Naive thymus-derived CD4-positive, alpha-beta T cell (primary cell): ENCODE measurements around the gene STARD5. TPM values are rescaled to one million over a fixed set of nuclear protein-coding genes. Genes with fewer than 3 reads are reported as not detected.

Experiments used
- ATAC-seq: fragments of 150-1000 bp; cut with Tn5 transposase; 2 replicates; pipeline ENCODE4 v1.10.0; 2021; ENCODE audit warnings: mild to moderate bottlenecking, moderate library complexity
- CTCF ChIA-PET: fragments of 350-600 bp; sonication (Branson Sonifier 250); formaldehyde crosslinking; loops from one replicate; lab custom pipeline; 2021; ENCODE audit warnings: antibody characterized with exemption; lab: Charles Lee
- POLR2A ChIA-PET: fragments of 350-600 bp; sonication (Branson Sonifier 250); formaldehyde crosslinking; loops from one replicate; lab custom pipeline; 2021; ENCODE audit warnings: antibody characterized with exemption, inconsistent platforms; lab: Charles Lee
- DNase-seq, 9 donors: peaks; one replicate each; pipeline versions ENCODE4 v3.0.0 to v3.0.0-alpha.2; 2020 to 2022; ENCODE audit warnings: mixed read lengths in 1 of 9
- H3K27ac ChIP-seq: one replicate; pipeline ENCODE4 v1.7.0; 2013; ENCODE audit warnings: mild to moderate bottlenecking, low read depth, low read length, moderate library complexity
- H3K27me3 ChIP-seq, 2 donors: one replicate each; pipeline ENCODE4 v1.7.0; 2013; ENCODE audit warnings: low read length in 2 of 2, mild to moderate bottlenecking in 2 of 2, moderate library complexity in 2 of 2; ENCODE audit not compliant: control insufficient read depth in 2 of 2, insufficient read depth in 2 of 2
- H3K36me3 ChIP-seq, 3 experiments: 1 replicate in 2 of 3; 2 replicates in 1 of 3; pipeline ENCODE4 v1.7.0; 2013; ENCODE audit warnings: low read length in 3 of 3, mild to moderate bottlenecking in 3 of 3, moderate library complexity in 1 of 3; ENCODE audit not compliant: insufficient read depth in 3 of 3, control insufficient read depth in 2 of 3
- H3K4me1 ChIP-seq, 2 donors: one replicate each; pipeline ENCODE4 v1.7.0; 2013; ENCODE audit warnings: low read length in 2 of 2, mild to moderate bottlenecking in 2 of 2, moderate library complexity in 1 of 2; ENCODE audit not compliant: control insufficient read depth in 2 of 2, insufficient read depth in 2 of 2
- H3K4me3 ChIP-seq: 2 replicates; pipeline ENCODE4 v1.7.0; 2013; ENCODE audit warnings: mild to moderate bottlenecking, low read length
- H3K9me3 ChIP-seq, 3 experiments: 1 replicate in 2 of 3; 2 replicates in 1 of 3; pipeline ENCODE4 v1.7.0; 2013; ENCODE audit warnings: low read length in 3 of 3; ENCODE audit not compliant: control insufficient read depth in 2 of 3
- H3K27ac Mint-ChIP-seq, 9 donors: one replicate each; pipeline ENCODE4 v1.8.0; 2020 to 2022; ENCODE audit warnings: mixed read lengths in 9 of 9, mild to moderate bottlenecking in 8 of 9, moderate library complexity in 5 of 9, inconsistent platforms in 2 of 9
- H3K27me3 Mint-ChIP-seq, 5 donors: one replicate each; pipeline ENCODE4 v1.8.0; 2021 to 2022; ENCODE audit warnings: mixed read lengths in 5 of 5, mild to moderate bottlenecking in 1 of 5
- H3K36me3 Mint-ChIP-seq, 5 donors: one replicate each; pipeline ENCODE4 v1.8.0; 2020 to 2022; ENCODE audit warnings: mixed read lengths in 5 of 5, mild to moderate bottlenecking in 3 of 5, inconsistent platforms in 1 of 5
- H3K4me1 Mint-ChIP-seq, 7 donors: one replicate each; pipeline ENCODE4 v1.8.0; 2020 to 2022; ENCODE audit warnings: mixed read lengths in 7 of 7, mild to moderate bottlenecking in 3 of 7, inconsistent platforms in 1 of 7
- H3K4me3 Mint-ChIP-seq, 10 donors: one replicate each; pipeline ENCODE4 v1.8.0; 2020 to 2022; ENCODE audit warnings: mild to moderate bottlenecking in 10 of 10, mixed read lengths in 10 of 10, moderate library complexity in 6 of 10, inconsistent platforms in 2 of 10
- H3K9me3 Mint-ChIP-seq, 11 donors: one replicate each; pipeline ENCODE4 v1.8.0; 2020 to 2022; ENCODE audit warnings: mixed read lengths in 11 of 11, mild to moderate bottlenecking in 4 of 11, inconsistent platforms in 1 of 11, moderate library complexity in 1 of 11
- intact Hi-C, 2 donors: fragments of 100-400 bp; cut with micrococcal nuclease; formaldehyde crosslinking; loops; one replicate each; pipeline ENCODE4 v1.15.1; 2023
- polyA plus RNA-seq, 2 donors: library from polyadenylated mRNA; unstranded; fragments of 300-500 nt; fragmentation: Illumina TruSeq; gene quantifications; one replicate each; pipeline ENCODE4 v1.2.3, GENCODE V29; 2021
- total RNA-seq, 6 experiments: library from RNA in 5 of 6; stranded (reverse) in 5 of 6; gene quantifications; 1 replicate in 5 of 6; 2 replicates in 1 of 6; pipeline ENCODE4 v1.2.3 and lab custom pipeline; 2021 to 2026

Gene STARD5
- total and polyA plus RNA-seq, 7 experiments from 2014 or later: 5.0 to 13.5 (median 10.1) TPM

- H3K27ac Mint-ChIP-seq: peak overlapping the region in 6 of 9 donors; percentile 5 to 46 (median 22)
- H3K36me3 ChIP-seq: no peaks in the 10 kb centered on the region
- ATAC-seq (no peak), DNase-seq (no peak)
- no peaks in the 10 kb centered on the region for H3K27me3 ChIP-seq
- H3K27me3 Mint-ChIP-seq: no peaks in the 10 kb centered on the region
- H3K9me3 Mint-ChIP-seq: no peaks in the 10 kb centered on the region
- H3K4me3 Mint-ChIP-seq: no peak overlapping the region
- ChIA-PET POLR2A (interaction anchor here (0.6 to 16.9 kb wide), 6 partner anchors 9 to 931 kb away, joined by 3 to 480 read pairs (median 9); no protein-coding TSS in a partner anchor), CTCF (interaction anchor here (0.9 to 1.8 kb wide), 6 partner anchors 19 to 61 kb away, joined by 3 to 9 read pairs (median 3); no protein-coding TSS in a partner anchor)
- H3K4me3 ChIP-seq: no peak overlapping the region
- intact Hi-C loops: no loop called here
- peaks cover 5 to 23% of the 10 kb centered on the region in 2 donors for H3K4me1 ChIP-seq
- H3K4me1 Mint-ChIP-seq: peaks cover 28 to 67% (median 59%) of the 10 kb centered on the region in 7 donors
- H3K36me3 Mint-ChIP-seq: no peaks in the 10 kb centered on the region
- no peak overlapping the region for H3K27ac ChIP-seq
- no peaks in the 10 kb centered on the region for H3K9me3 ChIP-seq
These were observed 3.6 kb upstream of the STARD5 start for GRCh38 chr15:81327516-81327915.

- Histone ChIP-seq H3K27ac (no peak overlapping the region), H3K36me3 (no peaks in the 10 kb centered on the region), H3K27me3 (no peaks in the 10 kb centered on the region), H3K9me3 (no peaks in the 10 kb centered on the region), H3K4me1 (peaks cover 5 to 26% of the 10 kb centered on the region in 2 donors), H3K4me3 (no peak overlapping the region)
- no peak for DNase-seq
- no peaks in the 10 kb centered on the region for H3K36me3 Mint-ChIP-seq
- H3K9me3 Mint-ChIP-seq: no peaks in the 10 kb centered on the region
- intact Hi-C loops: no loop called here
- ChIA-PET CTCF (interaction anchor here (0.6 to 1.8 kb wide), 7 partner anchors 18 to 61 kb away, joined by 3 to 9 read pairs (median 3); no protein-coding TSS in a partner anchor), POLR2A (interaction anchor here (0.6 to 16.9 kb wide), 6 partner anchors 8 to 932 kb away, joined by 3 to 480 read pairs (median 9); no protein-coding TSS in a partner anchor)
- H3K4me1 Mint-ChIP-seq: peaks cover 35 to 70% (median 62%) of the 10 kb centered on the region in 7 donors
- H3K4me3 Mint-ChIP-seq: peak overlapping the region in 1 of 10 donors; percentile 7
- ATAC-seq: no peak
- no peaks in the 10 kb centered on the region for H3K27me3 Mint-ChIP-seq
- H3K27ac Mint-ChIP-seq: peak overlapping the region in 4 of 9 donors; percentile 5 to 93 (median 30)
These were observed 2.7 kb upstream of the STARD5 start for GRCh38 chr15:81326466-81327212.

GRCh38 chr15:81323559-81323943 is 390 bp downstream of the STARD5 start:
- peaks cover 0 to 19% (median 0%) of the 10 kb centered on the region in 3 experiments for H3K36me3 ChIP-seq
- Mint-ChIP-seq H3K27ac (peak overlapping the region; percentile 87 to 97 (median 92)), H3K36me3 (peaks cover 0 to 5% (median 3%) of the 10 kb centered on the region in 5 donors), H3K9me3 (no peaks in the 10 kb centered on the region), H3K4me1 (peaks cover 31 to 72% (median 66%) of the 10 kb centered on the region in 7 donors), H3K27me3 (no peaks in the 10 kb centered on the region), H3K4me3 (peak overlapping the region; percentile 90 to 98 (median 94))
- ChIA-PET CTCF (interaction anchor here (0.8 to 2.2 kb wide), 4 partner anchors 10 to 60 kb away, joined by 3 to 8 read pairs (median 6); no protein-coding TSS in a partner anchor), POLR2A (interaction anchor here (0.6 to 16.9 kb wide), 6 partner anchors 10 to 80 kb away, joined by 3 to 480 read pairs (median 8); no protein-coding TSS in a partner anchor)
- peak in 1 of 9 donors; percentile 19 for DNase-seq
- ATAC-seq: no peak
- peaks cover 5 to 20% of the 10 kb centered on the region in 2 donors for H3K4me1 ChIP-seq
- H3K9me3 ChIP-seq: no peaks in the 10 kb centered on the region
- H3K27ac ChIP-seq: peak overlapping the region; percentile 78
- intact Hi-C loops: loop anchor here (5.0 kb wide), 5 partner anchors 46 to 1171 kb away; partner anchors contain the start of genes FAH (in 1 of the 2) and MEX3B (in 1 of the 2)
- H3K27me3 ChIP-seq: no peaks in the 10 kb centered on the region
- H3K4me3 ChIP-seq: peak overlapping the region; percentile 86

- intact Hi-C loops: loop anchor here (5.0 kb wide), 5 partner anchors 45 to 1170 kb away; partner anchors contain the start of genes FAH (in 1 of the 2) and MEX3B (in 1 of the 2)
- no peak for DNase-seq
- peaks cover 5 to 20% of the 10 kb centered on the region in 2 donors for H3K4me1 ChIP-seq
- Mint-ChIP-seq H3K27me3 (no peaks in the 10 kb centered on the region), H3K4me1 (peaks cover 31 to 77% (median 70%) of the 10 kb centered on the region in 7 donors), H3K4me3 (peak overlapping the region; percentile 56 to 97 (median 72)), H3K36me3 (peaks cover 0 to 11% (median 6%) of the 10 kb centered on the region in 5 donors), H3K27ac (peak overlapping the region in 8 of 9 donors; percentile 5 to 90 (median 81)), H3K9me3 (no peaks in the 10 kb centered on the region)
- H3K9me3 ChIP-seq: no peaks in the 10 kb centered on the region
- H3K36me3 ChIP-seq: peaks cover 0 to 27% (median 0%) of the 10 kb centered on the region in 3 experiments
- ChIA-PET CTCF (interaction anchor here (1.2 kb wide), 1 partner anchor 56 kb away, joined by 3 read pairs; no protein-coding TSS in a partner anchor), POLR2A (interaction anchor here (0.9 to 16.9 kb wide), 5 partner anchors 9 to 72 kb away, joined by 3 to 480 read pairs (median 4); no protein-coding TSS in a partner anchor)
- peak overlapping the region; percentile 13 for H3K4me3 ChIP-seq
- ATAC-seq: no peak
- no peaks in the 10 kb centered on the region for H3K27me3 ChIP-seq
- peak overlapping the region; percentile 51 for H3K27ac ChIP-seq
These were observed 1.2 kb downstream of the STARD5 start for GRCh38 chr15:81322676-81323253.

GRCh38 chr15:81321667-81322066 is 2.3 kb downstream of the STARD5 start:
- ChIA-PET CTCF (interaction anchor here (1.2 kb wide), 1 partner anchor 55 kb away, joined by 3 read pairs; no protein-coding TSS in a partner anchor), POLR2A (interaction anchor here (1.2 to 16.9 kb wide), 5 partner anchors 10 to 47 kb away, joined by 4 to 480 read pairs (median 4); no protein-coding TSS in a partner anchor)
- Mint-ChIP-seq H3K27me3 (no peaks in the 10 kb centered on the region), H3K4me3 (peak overlapping the region in 3 of 10 donors; percentile 23 to 97 (median 31)), H3K36me3 (peaks cover under 1 to 16% (median 7%) of the 10 kb centered on the region in 5 donors), H3K9me3 (no peaks in the 10 kb centered on the region), H3K4me1 (peaks cover 28 to 76% (median 66%) of the 10 kb centered on the region in 7 donors), H3K27ac (peak overlapping the region in 6 of 9 donors; percentile 31 to 90 (median 70))
- peaks cover 5 to 20% of the 10 kb centered on the region in 2 donors for H3K4me1 ChIP-seq
- peaks cover 0 to 38% (median 0%) of the 10 kb centered on the region in 3 experiments for H3K36me3 ChIP-seq
- ATAC-seq (no peak), DNase-seq (no peak)
- intact Hi-C loops: loop anchor here (5.0 kb wide), 5 partner anchors 44 to 1169 kb away; partner anchors contain the start of genes FAH (in 1 of the 2) and MEX3B (in 1 of the 2)
- no peak overlapping the region for H3K27ac ChIP-seq
- no peak overlapping the region for H3K4me3 ChIP-seq
- H3K27me3 ChIP-seq: no peaks in the 10 kb centered on the region
- H3K9me3 ChIP-seq: no peaks in the 10 kb centered on the region
